ENCODE results near the gene PSMD8. TPM values are rescaled to one million over a fixed set of nuclear protein-coding genes. Genes with fewer than 3 reads are reported as not detected.

The PSMD8 gene
- total RNA-seq, 4 donors from 2014 or later, result 190 to 303 (median 296) TPM

- peaks cover 12% of the 10 kb centered on the region for H3K4me1 ChIP-seq
- TF ChIP-seq POLR2A (IDR thresholded peaks at IDR 0.05), result no peak
- TF ChIP-seq POLR2AphosphoS5 (IDR thresholded peaks at IDR 0.05), result no peak
- TF ChIP-seq EP300 (IDR thresholded peaks at IDR 0.05), result no peak
- TF ChIP-seq CTCF (IDR thresholded peaks at IDR 0.05), result no peak
- H3K36me3 ChIP-seq, result peaks cover 7% of the 10 kb centered on the region
- DNase-seq (ENCODE audit: low spot score in 2 of 2), result no peak
- WGBS, result 83% methylated on average over 6 of the region's 6 CpGs
- no peaks in the 10 kb centered on the region for H3K9me3 ChIP-seq
- H3K4me3 ChIP-seq, result no peak overlapping the region
- no peaks in the 10 kb centered on the region for H3K27me3 ChIP-seq
- H3K27ac ChIP-seq, result no peak overlapping the region
Observed at GRCh38 chr19:38413416-38413815, 39.0 kb downstream of the PSMD8 start.

GRCh38 chr19:38417146-38417543 is 42.8 kb downstream of the PSMD8 start:
- peaks cover 15% of the 10 kb centered on the region for H3K4me1 ChIP-seq
- H3K36me3 ChIP-seq, result no peaks in the 10 kb centered on the region
- peaks cover 6% of the 10 kb centered on the region for H3K27me3 ChIP-seq
- no peak overlapping the region for H3K27ac ChIP-seq
- peak overlapping the region; percentile 44 for H3K4me3 ChIP-seq
- no peak for DNase-seq (ENCODE audit: low spot score in 2 of 2)
- TF ChIP-seq EP300 (IDR thresholded peaks at IDR 0.05), result no peak
- TF ChIP-seq POLR2A (IDR thresholded peaks at IDR 0.05), result no peak
- no peak for TF ChIP-seq CTCF (IDR thresholded peaks at IDR 0.05)
- no peak for TF ChIP-seq POLR2AphosphoS5 (IDR thresholded peaks at IDR 0.05)
- no peaks in the 10 kb centered on the region for H3K9me3 ChIP-seq
- WGBS, result 67% methylated on average over 8 of the region's 8 CpGs

GRCh38 chr19:38417544-38418506 is 43.5 kb downstream of the PSMD8 start:
- TF ChIP-seq EP300 (IDR thresholded peaks at IDR 0.05) (no peak), POLR2A (IDR thresholded peaks at IDR 0.05) (no peak), CTCF (IDR thresholded peaks at IDR 0.05) (no peak), POLR2AphosphoS5 (IDR thresholded peaks at IDR 0.05) (no peak)
- Histone ChIP-seq H3K4me3 (peak overlapping the region; percentile 44), H3K27ac (no peak overlapping the region), H3K36me3 (no peaks in the 10 kb centered on the region), H3K9me3 (no peaks in the 10 kb centered on the region), H3K4me1 (peaks cover 15% of the 10 kb centered on the region), H3K27me3 (peaks cover 7% of the 10 kb centered on the region)
- 4% methylated on average over 37 of the region's 49 CpGs for WGBS
- DNase-seq (ENCODE audit: low spot score in 2 of 2), result peak in 1 of 2 donors; percentile 74

- H3K4me3 ChIP-seq, result no peak overlapping the region
- peaks cover 18% of the 10 kb centered on the region for H3K27me3 ChIP-seq
- no peak for DNase-seq (ENCODE audit: low spot score in 2 of 2)
- H3K27ac ChIP-seq, result no peak overlapping the region
- H3K4me1 ChIP-seq, result peaks cover 15% of the 10 kb centered on the region
- no peaks in the 10 kb centered on the region for H3K36me3 ChIP-seq
- TF ChIP-seq POLR2AphosphoS5 (IDR thresholded peaks at IDR 0.05) (no peak), EP300 (IDR thresholded peaks at IDR 0.05) (no peak), CTCF (IDR thresholded peaks at IDR 0.05) (no peak), POLR2A (IDR thresholded peaks at IDR 0.05) (no peak)
- WGBS, result 60% methylated on average over 1 of the region's 9 CpGs
- no peaks in the 10 kb centered on the region for H3K9me3 ChIP-seq
Observed at GRCh38 chr19:38420935-38421334, 46.6 kb downstream of the PSMD8 start.

- Histone ChIP-seq H3K36me3 (no peaks in the 10 kb centered on the region), H3K27me3 (peaks cover 20% of the 10 kb centered on the region), H3K4me3 (no peak overlapping the region), H3K4me1 (peaks cover 15% of the 10 kb centered on the region), H3K9me3 (no peaks in the 10 kb centered on the region), H3K27ac (no peak overlapping the region)
- no peak for TF ChIP-seq CTCF (IDR thresholded peaks at IDR 0.05)
- TF ChIP-seq EP300 (IDR thresholded peaks at IDR 0.05), result no peak
- TF ChIP-seq POLR2AphosphoS5 (IDR thresholded peaks at IDR 0.05), result no peak
- no peak for TF ChIP-seq POLR2A (IDR thresholded peaks at IDR 0.05)
- DNase-seq (ENCODE audit: low spot score in 2 of 2), result no peak
- 71% methylated on average over 5 of the region's 14 CpGs for WGBS
Observed at GRCh38 chr19:38421856-38422255, 47.5 kb downstream of the PSMD8 start.
